Adipocyte (in vitro differentiated cells): ENCODE measurements around the gene AKAP17A.
"Not testable (repeated sequence)": the region's sequence is repeated elsewhere in the genome, so short reads cannot be mapped to it uniquely, and the experiment has no call there.

Source experiments
- DNase-seq: peaks from one replicate; pipeline ENCODE4 v3.0.0-alpha.2; 2015; ENCODE audit warnings: low read depth
- H3K27me3 ChIP-seq: replicated peaks from 2 replicates; pipeline ENCODE4 v1.7.0; 2013; ENCODE audit warnings: mild to moderate bottlenecking, low read length, moderate library complexity; ENCODE audit not compliant: control insufficient read depth, insufficient read depth
- H3K36me3 ChIP-seq: 2 replicates; pipeline ENCODE4 v1.7.0; 2013; ENCODE audit warnings: low read length, mild to moderate bottlenecking, moderate library complexity; ENCODE audit not compliant: control insufficient read depth, insufficient read depth, severe bottlenecking
- H3K4me1 ChIP-seq: 2 replicates; pipeline ENCODE4 v1.7.0; 2013; ENCODE audit warnings: mild to moderate bottlenecking, low read length, moderate library complexity; ENCODE audit not compliant: control insufficient read depth, insufficient read depth
- H3K4me3 ChIP-seq: 2 replicates; pipeline ENCODE4 v1.7.0; 2013; ENCODE audit warnings: mild to moderate bottlenecking, low read length, moderate library complexity
- H3K9ac ChIP-seq: 2 replicates; pipeline ENCODE4 v1.7.0; 2013; ENCODE audit warnings: mild to moderate bottlenecking, low read length, moderate library complexity
- H3K9me3 ChIP-seq: 2 replicates; pipeline ENCODE4 v1.7.0; 2013; ENCODE audit warnings: mild to moderate bottlenecking, low read length, moderate library complexity; ENCODE audit not compliant: control insufficient read depth

AKAP17A gene

GRCh38 chrX:1612641-1613286, 21.4 kb downstream of the AKAP17A start:
- Histone ChIP-seq H3K27me3 (no peaks in the 10 kb centered on the region), H3K9ac (no peak overlapping the region), H3K4me1 (no peaks in the 10 kb centered on the region), H3K4me3 (no peak overlapping the region), H3K36me3 (no peaks in the 10 kb centered on the region), H3K9me3 (no peaks in the 10 kb centered on the region)
- DNase-seq: no peak

- H3K4me1 ChIP-seq: no peaks in the 10 kb centered on the region
- no peak within 1 kb of the TSS for H3K4me3 ChIP-seq
- no peak within 1 kb of the TSS for H3K9ac ChIP-seq
- H3K9me3 ChIP-seq: no peaks in the 10 kb centered on the region
- DNase-seq: no peak
- H3K27me3 ChIP-seq: no peaks in the 10 kb centered on the region
- H3K36me3 ChIP-seq: no peaks in the 10 kb centered on the region
Observed at GRCh38 chrX:1614927-1615326, 23.5 kb downstream of the AKAP17A start, which contains the start of gene ASMT. ASMT (plus strand) TSS chrX:1615059; CDS start chrX:1615200, 141 bp downstream.

- no peak overlapping the region for H3K9ac ChIP-seq
- no peaks in the 10 kb centered on the region for H3K36me3 ChIP-seq
- no peak for DNase-seq
- H3K27me3 ChIP-seq: peaks cover under 1% of the 10 kb centered on the region
- H3K4me3 ChIP-seq: no peak overlapping the region
- H3K4me1 ChIP-seq: no peaks in the 10 kb centered on the region
- H3K9me3 ChIP-seq: no peaks in the 10 kb centered on the region
Observed at GRCh38 chrX:1618689-1619088, 27.3 kb downstream of the AKAP17A start.

GRCh38 chrX:1623691-1624090, 32.3 kb downstream of the AKAP17A start:
- Histone ChIP-seq H3K9me3 (no peaks in the 10 kb centered on the region), H3K4me3 (no peak overlapping the region), H3K27me3 (peaks cover 3% of the 10 kb centered on the region), H3K36me3 (no peaks in the 10 kb centered on the region), H3K9ac (no peak overlapping the region), H3K4me1 (no peaks in the 10 kb centered on the region)
- no peak for DNase-seq

GRCh38 chrX:1624158-1624860, 32.9 kb downstream of the AKAP17A start:
- not testable (repeated sequence) for DNase-seq, H3K9me3 ChIP-seq, H3K27me3 ChIP-seq, H3K4me1 ChIP-seq, H3K9ac ChIP-seq, H3K4me3 ChIP-seq, H3K36me3 ChIP-seq

GRCh38 chrX:1624861-1625215, 33.4 kb downstream of the AKAP17A start:
- H3K27me3 ChIP-seq, DNase-seq, H3K4me3 ChIP-seq, H3K4me1 ChIP-seq, H3K36me3 ChIP-seq, H3K9me3 ChIP-seq, H3K9ac ChIP-seq: not testable (repeated sequence)

GRCh38 chrX:1629244-1629643, 37.8 kb downstream of the AKAP17A start:
- no peak for DNase-seq
- Histone ChIP-seq H3K27me3 (no peaks in the 10 kb centered on the region), H3K9ac (no peak overlapping the region), H3K9me3 (no peaks in the 10 kb centered on the region), H3K4me1 (no peaks in the 10 kb centered on the region), H3K36me3 (no peaks in the 10 kb centered on the region), H3K4me3 (no peak overlapping the region)

- no peaks in the 10 kb centered on the region for H3K4me1 ChIP-seq
- no peak overlapping the region for H3K4me3 ChIP-seq
- peaks cover 5% of the 10 kb centered on the region for H3K27me3 ChIP-seq
- DNase-seq: no peak
- H3K9me3 ChIP-seq: peaks cover 13% of the 10 kb centered on the region
- no peaks in the 10 kb centered on the region for H3K36me3 ChIP-seq
- no peak overlapping the region for H3K9ac ChIP-seq
Observed at GRCh38 chrX:1646009-1646408, 54.6 kb downstream of the AKAP17A start.

- H3K4me3 ChIP-seq: peak overlapping the region; percentile 57
- H3K36me3 ChIP-seq: no peaks in the 10 kb centered on the region
- peaks cover 5% of the 10 kb centered on the region for H3K27me3 ChIP-seq
- DNase-seq: peak; percentile 37
- H3K4me1 ChIP-seq: no peaks in the 10 kb centered on the region
- no peak overlapping the region for H3K9ac ChIP-seq
- peaks cover 13% of the 10 kb centered on the region for H3K9me3 ChIP-seq
Observed at GRCh38 chrX:1649621-1650020, 58.2 kb downstream of the AKAP17A start.
